GM23338 (cell line): ENCODE data around the gene IBA57. TPM values are rescaled to one million over a fixed set of nuclear protein-coding genes. Genes with fewer than 3 reads are reported as not detected.

Experiments
- ATAC-seq: fragments of 200-7000 bp; cut with Tn5 transposase; 3 replicates; pipeline ENCODE4 v1.9.1; 2020
- DNase-seq: peaks from one replicate; pipeline ENCODE4 v3.0.0-alpha.2; 2015; ENCODE audit warnings: low spot score
- H2AFZ ChIP-seq: fragments of 200-600 bp; sonication (generic); 2 replicates; pipeline ENCODE4 v1.8.0; 2016; ENCODE audit warnings: antibody characterized with exemption, mild to moderate bottlenecking, moderate library complexity
- H3F3A ChIP-seq: fragments of 200-600 bp; sonication (generic); replicated peaks from 2 replicates; pipeline ENCODE4 v1.8.0; 2017; ENCODE audit warnings: antibody characterized with exemption, mixed run types, low read depth
- H3K27ac ChIP-seq: fragments of 200-600 bp; sonication (generic); 2 replicates; pipeline ENCODE4 v1.6.1; 2016; ENCODE audit warnings: low read depth
- H3K27me3 ChIP-seq: fragments of 200-600 bp; sonication (generic); 2 replicates; pipeline ENCODE4 v1.8.0; 2016; ENCODE audit warnings: mild to moderate bottlenecking, mixed run types, moderate library complexity; ENCODE audit not compliant: insufficient read depth
- H3K36me3 ChIP-seq: fragments of 200-600 bp; sonication (generic); 2 replicates; pipeline ENCODE4 v1.8.0; 2016; ENCODE audit warnings: mild to moderate bottlenecking; ENCODE audit not compliant: insufficient read depth
- H3K4me1 ChIP-seq: fragments of 200-600 bp; sonication (generic); 2 replicates; pipeline ENCODE4 v1.8.0; 2016; ENCODE audit warnings: mild to moderate bottlenecking, moderate library complexity; ENCODE audit not compliant: insufficient read depth
- H3K4me2 ChIP-seq: fragments of 200-600 bp; sonication (generic); 2 replicates; pipeline ENCODE4 v1.7.1; 2017; ENCODE audit warnings: mixed run types
- H3K4me3 ChIP-seq: fragments of 200-600 bp; sonication (generic); 2 replicates; pipeline ENCODE4 v1.6.1; 2016; ENCODE audit warnings: mixed run types
- H3K79me2 ChIP-seq: fragments of 200-600 bp; sonication (generic); replicated peaks from 2 replicates; pipeline ENCODE4 v1.8.0; 2017; ENCODE audit warnings: mild to moderate bottlenecking; ENCODE audit not compliant: insufficient read depth
- H3K9me2 ChIP-seq: fragments of 200-600 bp; sonication (generic); 2 replicates; pipeline ENCODE4 v1.8.0; 2017; ENCODE audit not compliant: insufficient read depth
- H4K20me1 ChIP-seq: fragments of 200-600 bp; sonication (generic); replicated peaks from 2 replicates; pipeline ENCODE4 v1.8.0; 2017; ENCODE audit warnings: mild to moderate bottlenecking; ENCODE audit not compliant: insufficient read depth
- H3K27ac Mint-ChIP-seq: 2 replicates; pipeline ENCODE4 v1.8.0; 2020; ENCODE audit warnings: inconsistent platforms, mild to moderate bottlenecking, moderate library complexity, mixed read lengths
- H3K27me3 Mint-ChIP-seq: 3 replicates; pipeline ENCODE4 v1.8.0; 2022; ENCODE audit warnings: low read depth, mild to moderate bottlenecking, moderate library complexity, mixed read lengths, inconsistent platforms; ENCODE audit not compliant: insufficient read depth, poor library complexity
- H3K36me3 Mint-ChIP-seq: 3 replicates; pipeline ENCODE4 v1.8.0; 2021; ENCODE audit warnings: low read depth, mild to moderate bottlenecking, inconsistent platforms, moderate library complexity, mixed read lengths
- H3K4me1 Mint-ChIP-seq: 3 replicates; pipeline ENCODE4 v1.8.0; 2020; ENCODE audit warnings: mild to moderate bottlenecking, inconsistent platforms, mixed read lengths
- H3K4me3 Mint-ChIP-seq: 3 replicates; pipeline ENCODE4 v1.8.0; 2021; ENCODE audit warnings: moderate library complexity, mild to moderate bottlenecking, inconsistent platforms, mixed read lengths
- H3K9me3 Mint-ChIP-seq: 3 replicates; pipeline ENCODE4 v1.8.0; 2020; ENCODE audit warnings: moderate library complexity, mild to moderate bottlenecking, inconsistent platforms, mixed read lengths
- CREB1 ChIP-seq: fragments of 250-450 bp; sonication (Bioruptor Pico); IDR thresholded peaks from 2 replicates; pipeline ENCODE4 v1.5.0; 2020; ENCODE audit warnings: low read depth, mild to moderate bottlenecking, moderate library complexity
- EZH2 ChIP-seq: fragments of 200-600 bp; sonication (generic); IDR thresholded peaks from one replicate; pipeline ENCODE4 v1.8.0; 2017; ENCODE audit warnings: antibody characterized with exemption, mild to moderate bottlenecking, low read depth; ENCODE audit not compliant: unreplicated experiment
- EZH2phosphoT487 ChIP-seq: fragments of 200-600 bp; sonication (generic); IDR thresholded peaks from one replicate; pipeline ENCODE4 v1.8.1; 2018; ENCODE audit warnings: antibody characterized with exemption; ENCODE audit not compliant: unreplicated experiment
- JUNB ChIP-seq: IDR thresholded peaks from one replicate; pipeline ENCODE4 v1.6.1; 2016; ENCODE audit warnings: antibody characterized with exemption; ENCODE audit not compliant: unreplicated experiment
- NANOG ChIP-seq: IDR thresholded peaks from 2 replicates; pipeline ENCODE4 v1.6.1; 2016; ENCODE audit warnings: antibody characterized with exemption, borderline replicate concordance
- POLR2AphosphoS5 ChIP-seq: IDR thresholded peaks from 2 replicates; pipeline ENCODE4 v1.6.1; 2016; ENCODE audit warnings: antibody characterized with exemption, low read depth
- STAT1 ChIP-seq: IDR thresholded peaks from one replicate; pipeline ENCODE4 v1.6.1; 2016; ENCODE audit warnings: antibody characterized with exemption; ENCODE audit not compliant: unreplicated experiment
- ZNF114 ChIP-seq: fragments of 250-450 bp; sonication (Bioruptor Pico); IDR thresholded peaks from 2 replicates; pipeline ENCODE4 v1.5.0; 2020; ENCODE audit warnings: mild to moderate bottlenecking, moderate library complexity
- ZNF331 ChIP-seq: fragments of 250-450 bp; sonication (Bioruptor Pico); IDR thresholded peaks from 2 replicates; pipeline ENCODE4 v1.5.0; 2020; ENCODE audit warnings: low read depth, mild to moderate bottlenecking, moderate library complexity
- polyA plus RNA-seq: library from polyadenylated mRNA; unstranded; fragments of >200 nt; fragmentation: Nextera tagmentation; extraction: Ambion mirVana; gene quantifications from 2 replicates; pipeline ENCODE4 v1.2.1, GENCODE V29; 2016
- total RNA-seq: library from RNA; depleted of rRNA; stranded (reverse); fragments of >200 nt; shearing (Covaris generic); gene quantifications from 2 replicates; pipeline ENCODE4 v1.2.3, GENCODE V29; 2014
- TF ChIP-seq, protein P1 (sequence below): IDR thresholded peaks from 2 replicates; pipeline ENCODE4 v1.6.1; 2016; ENCODE audit warnings: antibody characterized with exemption
- TF ChIP-seq, protein P2 (sequence below): IDR thresholded peaks from one replicate; pipeline ENCODE4 v1.6.1; 2018; ENCODE audit warnings: antibody characterized with exemption; ENCODE audit not compliant: unreplicated experiment
- TF ChIP-seq, protein P3 (sequence below): fragments of 250-450 bp; sonication (Bioruptor Pico); IDR thresholded peaks from 2 replicates; pipeline ENCODE4 v1.5.0; 2020; ENCODE audit warnings: mild to moderate bottlenecking, moderate library complexity
- TF ChIP-seq, protein P4 (sequence below), 2 experiments: fragments of 200-600 bp in 1 of 2; sonication (generic) in 1 of 2; conservative IDR thresholded peaks; 2 replicates each; pipeline versions ENCODE4 v1.5.1 to v1.6.1; 2016 to 2017; ENCODE audit warnings: antibody characterized with exemption in 2 of 2, low read depth in 2 of 2, mild to moderate bottlenecking in 2 of 2, moderate library complexity in 1 of 2

Gene IBA57
- total and polyA plus RNA-seq, 2 experiments from 2014 or later = 1.1 to 10.3 TPM

DNA sequence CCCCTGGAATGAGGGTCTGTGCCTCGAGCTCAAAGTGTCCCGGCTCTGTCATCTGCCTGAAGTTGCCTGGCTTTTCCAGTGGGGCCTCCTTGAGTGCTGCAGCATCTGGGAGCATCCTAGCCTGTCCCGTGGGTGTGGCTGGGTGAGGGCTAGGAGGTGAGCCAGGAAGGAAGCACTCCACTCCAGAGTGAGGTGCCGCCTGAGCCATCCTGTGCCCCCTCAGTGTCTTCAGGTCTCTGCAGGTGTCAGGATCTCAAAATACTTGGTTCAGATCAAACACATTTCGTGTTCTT, 11.5 kb downstream of the IBA57 start:
- Histone ChIP-seq H4K20me1 (no peaks in the 10 kb centered on the region; the same call in 1 of the 2 replicates), H3K4me3 (no peak overlapping the region), H3F3A (peaks cover 4% of the 10 kb centered on the region; the same call in 1 of the 2 replicates), H3K36me3 (no peaks in the 10 kb centered on the region), H3K79me2 (0 out of 2 replicates have a peak, but pooled peaks cover 3% of the 10 kb centered on the region), H3K27me3 (no peaks in the 10 kb centered on the region), H3K9me2 (no peaks in the 10 kb centered on the region), H3K4me2 (no peak overlapping the region), H2AFZ (no peak overlapping the region), H3K27ac (no peak overlapping the region), H3K4me1 (no peaks in the 10 kb centered on the region)
- ATAC-seq (no peak), DNase-seq (no peak)
- Mint-ChIP-seq H3K4me3 (no peak overlapping the region), H3K9me3 (no peaks in the 10 kb centered on the region; the same call in 2 of the 3 replicates), H3K4me1 (no peaks in the 10 kb centered on the region; the same call in 2 of the 3 replicates), H3K36me3 (peaks cover 2% of the 10 kb centered on the region; the same call in 1 of the 3 replicates), H3K27ac (no peak overlapping the region), H3K27me3 (peaks cover 9% of the 10 kb centered on the region)
- TF ChIP-seq, protein P1, sequence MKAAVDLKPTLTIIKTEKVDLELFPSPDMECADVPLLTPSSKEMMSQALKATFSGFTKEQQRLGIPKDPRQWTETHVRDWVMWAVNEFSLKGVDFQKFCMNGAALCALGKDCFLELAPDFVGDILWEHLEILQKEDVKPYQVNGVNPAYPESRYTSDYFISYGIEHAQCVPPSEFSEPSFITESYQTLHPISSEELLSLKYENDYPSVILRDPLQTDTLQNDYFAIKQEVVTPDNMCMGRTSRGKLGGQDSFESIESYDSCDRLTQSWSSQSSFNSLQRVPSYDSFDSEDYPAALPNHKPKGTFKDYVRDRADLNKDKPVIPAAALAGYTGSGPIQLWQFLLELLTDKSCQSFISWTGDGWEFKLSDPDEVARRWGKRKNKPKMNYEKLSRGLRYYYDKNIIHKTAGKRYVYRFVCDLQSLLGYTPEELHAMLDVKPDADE = no peak
- TF ChIP-seq JUNB (no peak), POLR2AphosphoS5 (no peak), ZNF114 (CRISPR knock-in tag) (no peak), NANOG (no peak), ZNF331 (CRISPR knock-in tag) (no peak), EZH2phosphoT487 (no peak), CREB1 (no peak), STAT1 (no peak), EZH2 (no peak)
- TF ChIP-seq, protein P2, sequence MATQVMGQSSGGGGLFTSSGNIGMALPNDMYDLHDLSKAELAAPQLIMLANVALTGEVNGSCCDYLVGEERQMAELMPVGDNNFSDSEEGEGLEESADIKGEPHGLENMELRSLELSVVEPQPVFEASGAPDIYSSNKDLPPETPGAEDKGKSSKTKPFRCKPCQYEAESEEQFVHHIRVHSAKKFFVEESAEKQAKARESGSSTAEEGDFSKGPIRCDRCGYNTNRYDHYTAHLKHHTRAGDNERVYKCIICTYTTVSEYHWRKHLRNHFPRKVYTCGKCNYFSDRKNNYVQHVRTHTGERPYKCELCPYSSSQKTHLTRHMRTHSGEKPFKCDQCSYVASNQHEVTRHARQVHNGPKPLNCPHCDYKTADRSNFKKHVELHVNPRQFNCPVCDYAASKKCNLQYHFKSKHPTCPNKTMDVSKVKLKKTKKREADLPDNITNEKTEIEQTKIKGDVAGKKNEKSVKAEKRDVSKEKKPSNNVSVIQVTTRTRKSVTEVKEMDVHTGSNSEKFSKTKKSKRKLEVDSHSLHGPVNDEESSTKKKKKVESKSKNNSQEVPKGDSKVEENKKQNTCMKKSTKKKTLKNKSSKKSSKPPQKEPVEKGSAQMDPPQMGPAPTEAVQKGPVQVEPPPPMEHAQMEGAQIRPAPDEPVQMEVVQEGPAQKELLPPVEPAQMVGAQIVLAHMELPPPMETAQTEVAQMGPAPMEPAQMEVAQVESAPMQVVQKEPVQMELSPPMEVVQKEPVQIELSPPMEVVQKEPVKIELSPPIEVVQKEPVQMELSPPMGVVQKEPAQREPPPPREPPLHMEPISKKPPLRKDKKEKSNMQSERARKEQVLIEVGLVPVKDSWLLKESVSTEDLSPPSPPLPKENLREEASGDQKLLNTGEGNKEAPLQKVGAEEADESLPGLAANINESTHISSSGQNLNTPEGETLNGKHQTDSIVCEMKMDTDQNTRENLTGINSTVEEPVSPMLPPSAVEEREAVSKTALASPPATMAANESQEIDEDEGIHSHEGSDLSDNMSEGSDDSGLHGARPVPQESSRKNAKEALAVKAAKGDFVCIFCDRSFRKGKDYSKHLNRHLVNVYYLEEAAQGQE = no peak
- TF ChIP-seq, protein P3, sequence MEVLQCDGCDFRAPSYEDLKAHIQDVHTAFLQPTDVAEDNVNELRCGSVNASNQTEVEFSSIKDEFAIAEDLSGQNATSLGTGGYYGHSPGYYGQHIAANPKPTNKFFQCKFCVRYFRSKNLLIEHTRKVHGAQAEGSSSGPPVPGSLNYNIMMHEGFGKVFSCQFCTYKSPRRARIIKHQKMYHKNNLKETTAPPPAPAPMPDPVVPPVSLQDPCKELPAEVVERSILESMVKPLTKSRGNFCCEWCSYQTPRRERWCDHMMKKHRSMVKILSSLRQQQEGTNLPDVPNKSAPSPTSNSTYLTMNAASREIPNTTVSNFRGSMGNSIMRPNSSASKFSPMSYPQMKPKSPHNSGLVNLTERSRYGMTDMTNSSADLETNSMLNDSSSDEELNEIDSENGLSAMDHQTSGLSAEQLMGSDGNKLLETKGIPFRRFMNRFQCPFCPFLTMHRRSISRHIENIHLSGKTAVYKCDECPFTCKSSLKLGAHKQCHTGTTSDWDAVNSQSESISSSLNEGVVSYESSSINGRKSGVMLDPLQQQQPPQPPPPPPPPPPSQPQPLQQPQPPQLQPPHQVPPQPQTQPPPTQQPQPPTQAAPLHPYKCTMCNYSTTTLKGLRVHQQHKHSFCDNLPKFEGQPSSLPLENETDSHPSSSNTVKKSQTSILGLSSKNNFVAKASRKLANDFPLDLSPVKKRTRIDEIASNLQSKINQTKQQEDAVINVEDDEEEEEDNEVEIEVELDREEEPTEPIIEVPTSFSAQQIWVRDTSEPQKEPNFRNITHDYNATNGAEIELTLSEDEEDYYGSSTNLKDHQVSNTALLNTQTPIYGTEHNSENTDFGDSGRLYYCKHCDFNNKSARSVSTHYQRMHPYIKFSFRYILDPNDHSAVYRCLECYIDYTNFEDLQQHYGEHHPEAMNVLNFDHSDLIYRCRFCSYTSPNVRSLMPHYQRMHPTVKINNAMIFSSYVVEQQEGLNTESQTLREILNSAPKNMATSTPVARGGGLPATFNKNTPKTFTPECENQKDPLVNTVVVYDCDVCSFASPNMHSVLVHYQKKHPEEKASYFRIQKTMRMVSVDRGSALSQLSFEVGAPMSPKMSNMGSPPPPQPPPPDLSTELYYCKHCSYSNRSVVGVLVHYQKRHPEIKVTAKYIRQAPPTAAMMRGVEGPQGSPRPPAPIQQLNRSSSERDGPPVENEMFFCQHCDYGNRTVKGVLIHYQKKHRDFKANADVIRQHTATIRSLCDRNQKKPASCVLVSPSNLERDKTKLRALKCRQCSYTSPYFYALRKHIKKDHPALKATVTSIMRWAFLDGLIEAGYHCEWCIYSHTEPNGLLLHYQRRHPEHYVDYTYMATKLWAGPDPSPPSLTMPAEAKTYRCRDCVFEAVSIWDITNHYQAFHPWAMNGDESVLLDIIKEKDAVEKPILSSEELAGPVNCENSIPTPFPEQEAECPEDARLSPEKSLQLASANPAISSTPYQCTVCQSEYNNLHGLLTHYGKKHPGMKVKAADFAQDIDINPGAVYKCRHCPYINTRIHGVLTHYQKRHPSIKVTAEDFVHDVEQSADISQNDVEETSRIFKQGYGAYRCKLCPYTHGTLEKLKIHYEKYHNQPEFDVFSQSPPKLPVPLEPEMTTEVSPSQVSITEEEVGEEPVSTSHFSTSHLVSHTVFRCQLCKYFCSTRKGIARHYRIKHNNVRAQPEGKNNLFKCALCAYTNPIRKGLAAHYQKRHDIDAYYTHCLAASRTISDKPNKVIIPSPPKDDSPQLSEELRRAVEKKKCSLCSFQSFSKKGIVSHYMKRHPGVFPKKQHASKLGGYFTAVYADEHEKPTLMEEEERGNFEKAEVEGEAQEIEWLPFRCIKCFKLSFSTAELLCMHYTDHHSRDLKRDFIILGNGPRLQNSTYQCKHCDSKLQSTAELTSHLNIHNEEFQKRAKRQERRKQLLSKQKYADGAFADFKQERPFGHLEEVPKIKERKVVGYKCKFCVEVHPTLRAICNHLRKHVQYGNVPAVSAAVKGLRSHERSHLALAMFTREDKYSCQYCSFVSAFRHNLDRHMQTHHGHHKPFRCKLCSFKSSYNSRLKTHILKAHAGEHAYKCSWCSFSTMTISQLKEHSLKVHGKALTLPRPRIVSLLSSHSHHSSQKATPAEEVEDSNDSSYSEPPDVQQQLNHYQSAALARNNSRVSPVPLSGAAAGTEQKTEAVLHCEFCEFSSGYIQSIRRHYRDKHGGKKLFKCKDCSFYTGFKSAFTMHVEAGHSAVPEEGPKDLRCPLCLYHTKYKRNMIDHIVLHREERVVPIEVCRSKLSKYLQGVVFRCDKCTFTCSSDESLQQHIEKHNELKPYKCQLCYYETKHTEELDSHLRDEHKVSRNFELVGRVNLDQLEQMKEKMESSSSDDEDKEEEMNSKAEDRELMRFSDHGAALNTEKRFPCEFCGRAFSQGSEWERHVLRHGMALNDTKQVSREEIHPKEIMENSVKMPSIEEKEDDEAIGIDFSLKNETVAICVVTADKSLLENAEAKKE (CRISPR knock-in tag) = no peak
- TF ChIP-seq, protein P4, sequence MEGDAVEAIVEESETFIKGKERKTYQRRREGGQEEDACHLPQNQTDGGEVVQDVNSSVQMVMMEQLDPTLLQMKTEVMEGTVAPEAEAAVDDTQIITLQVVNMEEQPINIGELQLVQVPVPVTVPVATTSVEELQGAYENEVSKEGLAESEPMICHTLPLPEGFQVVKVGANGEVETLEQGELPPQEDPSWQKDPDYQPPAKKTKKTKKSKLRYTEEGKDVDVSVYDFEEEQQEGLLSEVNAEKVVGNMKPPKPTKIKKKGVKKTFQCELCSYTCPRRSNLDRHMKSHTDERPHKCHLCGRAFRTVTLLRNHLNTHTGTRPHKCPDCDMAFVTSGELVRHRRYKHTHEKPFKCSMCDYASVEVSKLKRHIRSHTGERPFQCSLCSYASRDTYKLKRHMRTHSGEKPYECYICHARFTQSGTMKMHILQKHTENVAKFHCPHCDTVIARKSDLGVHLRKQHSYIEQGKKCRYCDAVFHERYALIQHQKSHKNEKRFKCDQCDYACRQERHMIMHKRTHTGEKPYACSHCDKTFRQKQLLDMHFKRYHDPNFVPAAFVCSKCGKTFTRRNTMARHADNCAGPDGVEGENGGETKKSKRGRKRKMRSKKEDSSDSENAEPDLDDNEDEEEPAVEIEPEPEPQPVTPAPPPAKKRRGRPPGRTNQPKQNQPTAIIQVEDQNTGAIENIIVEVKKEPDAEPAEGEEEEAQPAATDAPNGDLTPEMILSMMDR (conservative IDR thresholded peaks at IDR 0.05; ENCODE audit: low read depth in 2 of 2) = no peak
